HG02870 (cell line): Measurements from ENCODE around the gene RHAG.
"Not testable (repeated sequence)": the region's sequence is repeated elsewhere in the genome, so short reads cannot be mapped to it uniquely, and the experiment has no call there.

ENCODE experiments used
- ATAC-seq: cut with Tn5 transposase; IDR thresholded peaks from one replicate; pipeline ENCODE4 v1.9.1; 2021; ENCODE audit warnings: mild to moderate bottlenecking, moderate library complexity; ENCODE audit not compliant: unreplicated experiment

The RHAG gene

GRCh38 chr6:49635978-49636712, 494 bp downstream of the RHAG start:
- ATAC-seq = no peak

- ATAC-seq = no peak
Measured at GRCh38 chr6:49635480-49635879, 1.2 kb downstream of the RHAG start.

- ATAC-seq = no peak
Measured at GRCh38 chr6:49634836-49635218, 1.8 kb downstream of the RHAG start.

- no peak for ATAC-seq
Measured at GRCh38 chr6:49634092-49634835, 2.4 kb downstream of the RHAG start.

- ATAC-seq = no peak
Measured at GRCh38 chr6:49633541-49633940, 3.1 kb downstream of the RHAG start.

GRCh38 chr6:49632727-49633126, 3.9 kb downstream of the RHAG start:
- ATAC-seq = no peak

- ATAC-seq = not testable (repeated sequence)
Measured at GRCh38 chr6:49629485-49630088, 7.1 kb downstream of the RHAG start.

GRCh38 chr6:49626811-49627210, 9.8 kb downstream of the RHAG start:
- ATAC-seq = no peak

- no peak for ATAC-seq
Measured at GRCh38 chr6:49618257-49618656, 18.4 kb downstream of the RHAG start.

- ATAC-seq = not testable (repeated sequence)
Measured at GRCh38 chr6:49614144-49614543, 22.5 kb downstream of the RHAG start.

GRCh38 chr6:49609285-49609684, 27.4 kb downstream of the RHAG start:
- ATAC-seq = no peak

- not testable (repeated sequence) for ATAC-seq
Measured at GRCh38 chr6:49608275-49608674, 28.4 kb downstream of the RHAG start.

GRCh38 chr6:49607391-49607982, 29.2 kb downstream of the RHAG start:
- no peak for ATAC-seq

GRCh38 chr6:49606721-49607390, 29.8 kb downstream of the RHAG start:
- peak; percentile 96 for ATAC-seq

- not testable (repeated sequence) for ATAC-seq
Measured at GRCh38 chr6:49604080-49604479, 32.6 kb downstream of the RHAG start.

GRCh38 chr6:49587262-49587661, 49.4 kb downstream of the RHAG start:
- ATAC-seq = not testable (repeated sequence)

GRCh38 chr6:49582529-49582928, 54.1 kb downstream of the RHAG start:
- ATAC-seq = no peak

GRCh38 chr6:49579649-49580048, 57.0 kb downstream of the RHAG start:
- no peak for ATAC-seq

GRCh38 chr6:49576618-49577017, 60.0 kb downstream of the RHAG start:
- ATAC-seq = no peak

- no peak for ATAC-seq
Measured at GRCh38 chr6:49570474-49571079, 66.1 kb downstream of the RHAG start.

- no peak for ATAC-seq
Measured at GRCh38 chr6:49565855-49566254, 70.8 kb downstream of the RHAG start.
